Transverse colon (tissue), 4 donors: Measurements from ENCODE around the gene AP1M1. TPM values are rescaled to one million over a fixed set of nuclear protein-coding genes. Genes with fewer than 3 reads are reported as not detected.

Source experiments
- DNase-seq: peaks from one replicate; pipeline ENCODE4 v3.0.0-alpha.2; 2019
- H3K27ac ChIP-seq, 4 donors: fragments of 200-600 bp; sonication (generic); 2 replicates each; pipeline ENCODE4 v1.5.1; 2016 to 2018; ENCODE audit warnings: inconsistent platforms in 4 of 4
- H3K27me3 ChIP-seq: fragments of 200-600 bp; sonication (generic); 2 replicates; pipeline ENCODE4 v1.5.1; 2017; ENCODE audit warnings: inconsistent platforms
- H3K36me3 ChIP-seq, 4 donors: fragments of 200-600 bp; sonication (generic); 2 replicates each; pipeline ENCODE4 v1.5.1; 2017 to 2019; ENCODE audit warnings: inconsistent platforms in 4 of 4
- H3K4me1 ChIP-seq, 4 donors: fragments of 200-600 bp; sonication (generic); 2 replicates each; pipeline ENCODE4 v1.5.1; 2017 to 2020; ENCODE audit warnings: inconsistent platforms in 4 of 4
- H3K4me3 ChIP-seq, 4 donors: fragments of 200-600 bp; sonication (generic); 1 replicate in 1 of 4; 2 replicates in 3 of 4; pipeline versions ENCODE4 v1.5.1 to v1.6.1; 2017 to 2019; ENCODE audit warnings: inconsistent platforms in 4 of 4
- H3K9me3 ChIP-seq, 2 donors: fragments of 200-600 bp; sonication (generic); 2 replicates each; pipeline ENCODE4 v1.5.1; 2017 to 2019; ENCODE audit warnings: inconsistent platforms in 2 of 2
- CTCF ChIP-seq, 5 experiments: fragments of 200-600 bp in 3 of 5; fragments of 450-650 bp in 2 of 5; sonication (generic) in 3 of 5; IDR thresholded peaks; 1 replicate in 2 of 5; 2 replicates in 3 of 5; pipeline ENCODE4 v1.5.1; 2016 to 2017; ENCODE audit warnings: antibody characterized with exemption in 5 of 5, inconsistent platforms in 3 of 5, mild to moderate bottlenecking in 2 of 5, moderate library complexity in 1 of 5
- EP300 ChIP-seq: sonication (generic); formaldehyde crosslinking; IDR thresholded peaks from one replicate; pipeline ENCODE4 v1.6.1; 2017; ENCODE audit warnings: antibody characterized with exemption, low read depth
- POLR2A ChIP-seq: fragments of 450-650 bp; IDR thresholded peaks from one replicate; pipeline ENCODE4 v1.6.1; 2016; ENCODE audit warnings: antibody characterized with exemption, mild to moderate bottlenecking, moderate library complexity
- POLR2AphosphoS5 ChIP-seq, 3 donors: sonication (generic); formaldehyde crosslinking; IDR thresholded peaks; one replicate each; pipeline ENCODE4 v1.6.1; 2016; ENCODE audit warnings: antibody characterized with exemption in 3 of 3
- WGBS, 2 donors: methylation state at CpG; one replicate each; pipeline ENCODE4 v1.1.5; 2018; ENCODE audit warnings: low coverage in 1 of 2; 5-methylcytosine and 5-hydroxymethylcytosine counted together
- in situ Hi-C, 4 donors: fragments of 200-750 bp; cut with MboI; loops; one replicate each; pipeline versions ENCODE4 v1.15.0 to v1.15.1; 2017; ENCODE audit warnings: low sequenced_read_pairs in 3 of 4, low pct_ligation_motif_present in 1 of 4, low pct_unique_long_range_greater_than_20kb in 1 of 4
- intact Hi-C: fragments of 100-400 bp; cut with DNase I; formaldehyde crosslinking; loops from one replicate; pipeline ENCODE4 v1.15.1; 2023; ENCODE audit warnings: low total_unique reads
- total RNA-seq, 4 donors: library from RNA; depleted of rRNA; stranded (reverse); fragments of >200 nt; gene quantifications; one replicate each; pipeline ENCODE4 v1.1.0, GENCODE V29; 2016

The AP1M1 gene
- total RNA-seq, 4 donors from 2014 or later, result 15.1 to 41.8 (median 35.0) TPM

- Histone ChIP-seq H3K9me3 (peaks cover 8% of the 10 kb centered on the region in 2 donors), H3K36me3 (peaks cover 0 to 26% (median 12%) of the 10 kb centered on the region in 4 donors), H3K27ac (no peak overlapping the region), H3K4me1 (no peaks in the 10 kb centered on the region), H3K27me3 (no peaks in the 10 kb centered on the region), H3K4me3 (no peak overlapping the region)
- no peak for DNase-seq
- in situ Hi-C loops, result no loop called here
- intact Hi-C loops, result no loop called here
- TF ChIP-seq POLR2A, result no peak
- TF ChIP-seq POLR2AphosphoS5 (IDR thresholded peaks at IDR 0.05), result no peak
- TF ChIP-seq EP300, result no peak
- TF ChIP-seq CTCF (IDR thresholded peaks at IDR 0.05), result no peak
- 93% methylated on average over 15 of the region's 16 CpGs; no CpG with 5 or more reads in 1 of the 2 donors for WGBS, 2 donors
Observed at GRCh38 chr19:16226184-16226591, 28.5 kb downstream of the AP1M1 start.

- Histone ChIP-seq H3K4me3 (no peak overlapping the region), H3K36me3 (peaks cover 0 to 18% (median 7%) of the 10 kb centered on the region in 4 donors), H3K4me1 (no peaks in the 10 kb centered on the region), H3K9me3 (no peaks in the 10 kb centered on the region), H3K27ac (no peak overlapping the region), H3K27me3 (no peaks in the 10 kb centered on the region)
- no peak for DNase-seq
- intact Hi-C loops, result no loop called here
- in situ Hi-C loops, result no loop called here
- TF ChIP-seq EP300 (no peak), POLR2AphosphoS5 (IDR thresholded peaks at IDR 0.05) (no peak), CTCF (IDR thresholded peaks at IDR 0.05) (no peak), POLR2A (no peak)
- 91% methylated on average over 32 of the region's 33 CpGs; no CpG with 5 or more reads in 1 of the 2 donors for WGBS, 2 donors
Observed at GRCh38 chr19:16226878-16227836, 29.4 kb downstream of the AP1M1 start.

GRCh38 chr19:16227837-16228636, 30.3 kb downstream of the AP1M1 start:
- no peaks in the 10 kb centered on the region for H3K4me1 ChIP-seq
- intact Hi-C loops, result no loop called here
- no peaks in the 10 kb centered on the region for H3K27me3 ChIP-seq
- peaks cover 0 to 18% (median 5%) of the 10 kb centered on the region in 4 donors for H3K36me3 ChIP-seq
- no peak overlapping the region for H3K27ac ChIP-seq
- in situ Hi-C loops, result no loop called here
- no peak overlapping the region for H3K4me3 ChIP-seq
- no peak for DNase-seq
- no peak for TF ChIP-seq POLR2A
- TF ChIP-seq POLR2AphosphoS5 (IDR thresholded peaks at IDR 0.05), result no peak
- TF ChIP-seq EP300, result no peak
- TF ChIP-seq CTCF (IDR thresholded peaks at IDR 0.05), result no peak
- H3K9me3 ChIP-seq, result no peaks in the 10 kb centered on the region
- 89% methylated on average over 21 of the region's 21 CpGs; no CpG with 5 or more reads in 1 of the 2 donors for whole genome bisulfite sequencing, 2 donors
